Activated CD4-positive, CD25-positive, alpha-beta regulatory T cell treated with anti-CD3 and anti-CD28 coated beads, Interleukin-2, amount 50 U/mL, for 72 hours (primary cell): ENCODE measurements around the gene RAB11FIP4.

Source experiments
- DNase-seq: peaks from one replicate; pipeline ENCODE4 v3.0.0; 2021

Gene RAB11FIP4

GRCh38 chr17:31556969-31557645 is 165.6 kb downstream of the RAB11FIP4 start:
- DNase-seq, result no peak

GRCh38 chr17:31558748-31559583 is 167.5 kb downstream of the RAB11FIP4 start:
- DNase-seq, result peak; percentile 67

DNA sequence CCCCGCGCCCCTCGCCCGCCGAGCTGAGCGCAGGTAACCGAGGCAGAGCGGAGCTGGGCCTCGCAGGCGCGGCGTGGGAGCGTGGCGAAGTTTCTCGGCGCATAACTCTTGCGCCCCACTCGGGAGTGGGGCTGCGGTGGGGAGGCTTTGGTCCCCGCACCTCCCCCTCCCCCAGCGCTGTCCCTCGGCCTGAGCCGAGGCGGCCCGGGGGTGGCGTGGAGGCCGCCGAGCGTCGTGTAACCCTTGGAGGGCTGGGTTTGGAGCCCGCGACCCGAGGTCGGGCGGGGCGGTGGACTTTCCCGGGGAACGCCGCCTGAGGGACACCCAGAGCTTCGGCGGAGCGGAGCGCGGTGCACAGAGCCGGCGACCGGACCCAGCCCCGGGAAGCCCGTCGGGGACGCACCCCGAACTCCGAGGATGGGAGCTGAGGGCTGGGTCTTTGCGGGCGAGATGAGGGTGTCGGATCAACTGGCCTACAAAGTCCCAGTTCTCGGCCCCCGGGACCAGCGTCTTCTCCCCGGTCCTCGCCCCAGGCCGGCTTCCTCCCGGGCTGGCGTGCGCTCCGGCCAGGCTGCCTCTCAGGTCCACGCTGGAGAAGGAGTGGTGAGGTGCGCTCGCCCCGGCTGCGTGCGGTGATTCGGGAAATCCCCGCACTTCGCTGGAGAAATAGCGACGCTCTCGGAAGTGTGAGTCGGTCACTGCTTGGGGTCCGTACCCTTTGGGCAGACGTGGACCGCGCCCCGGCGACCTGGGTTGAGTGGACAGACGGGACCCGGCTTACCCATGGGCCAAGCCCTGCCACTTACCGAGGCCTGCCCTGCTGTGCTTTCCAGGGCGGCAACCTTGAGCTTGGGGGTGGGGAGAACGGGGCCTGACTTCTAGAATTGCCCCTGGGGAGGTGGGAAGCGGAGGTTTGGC is 168.4 kb downstream of the RAB11FIP4 start:
- DNase-seq, result no peak

DNA sequence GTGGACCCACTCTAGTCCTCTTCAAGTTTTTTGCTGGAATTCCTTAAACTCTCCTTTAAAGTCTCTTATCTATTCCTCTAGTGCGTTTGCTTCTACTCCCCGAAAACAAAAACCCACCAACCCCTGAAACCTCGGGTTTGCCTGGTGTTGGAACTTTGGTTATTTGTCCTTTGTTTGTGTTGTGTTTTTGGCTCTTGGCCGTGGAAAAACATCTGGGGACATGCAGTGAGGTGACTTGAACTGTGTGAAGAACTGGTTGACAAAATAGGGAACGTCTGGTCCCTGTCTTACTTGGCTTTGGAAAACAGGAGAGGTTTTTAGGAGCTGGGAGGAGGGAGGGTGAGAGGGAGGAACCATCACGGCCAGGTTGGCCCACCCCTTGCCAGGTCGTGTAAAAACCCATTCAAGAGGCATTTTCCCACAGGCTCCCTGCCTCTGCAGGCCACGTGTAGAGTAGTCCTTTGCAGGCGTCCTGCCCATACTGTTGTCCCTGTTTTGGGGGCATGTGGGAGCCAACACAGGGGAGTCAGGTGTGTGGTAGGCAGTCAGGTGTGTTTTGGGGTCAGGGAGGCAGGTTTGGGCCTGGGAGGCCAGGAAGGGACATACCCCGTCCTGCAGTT is 169.3 kb downstream of the RAB11FIP4 start:
- no peak for DNase-seq

DNA sequence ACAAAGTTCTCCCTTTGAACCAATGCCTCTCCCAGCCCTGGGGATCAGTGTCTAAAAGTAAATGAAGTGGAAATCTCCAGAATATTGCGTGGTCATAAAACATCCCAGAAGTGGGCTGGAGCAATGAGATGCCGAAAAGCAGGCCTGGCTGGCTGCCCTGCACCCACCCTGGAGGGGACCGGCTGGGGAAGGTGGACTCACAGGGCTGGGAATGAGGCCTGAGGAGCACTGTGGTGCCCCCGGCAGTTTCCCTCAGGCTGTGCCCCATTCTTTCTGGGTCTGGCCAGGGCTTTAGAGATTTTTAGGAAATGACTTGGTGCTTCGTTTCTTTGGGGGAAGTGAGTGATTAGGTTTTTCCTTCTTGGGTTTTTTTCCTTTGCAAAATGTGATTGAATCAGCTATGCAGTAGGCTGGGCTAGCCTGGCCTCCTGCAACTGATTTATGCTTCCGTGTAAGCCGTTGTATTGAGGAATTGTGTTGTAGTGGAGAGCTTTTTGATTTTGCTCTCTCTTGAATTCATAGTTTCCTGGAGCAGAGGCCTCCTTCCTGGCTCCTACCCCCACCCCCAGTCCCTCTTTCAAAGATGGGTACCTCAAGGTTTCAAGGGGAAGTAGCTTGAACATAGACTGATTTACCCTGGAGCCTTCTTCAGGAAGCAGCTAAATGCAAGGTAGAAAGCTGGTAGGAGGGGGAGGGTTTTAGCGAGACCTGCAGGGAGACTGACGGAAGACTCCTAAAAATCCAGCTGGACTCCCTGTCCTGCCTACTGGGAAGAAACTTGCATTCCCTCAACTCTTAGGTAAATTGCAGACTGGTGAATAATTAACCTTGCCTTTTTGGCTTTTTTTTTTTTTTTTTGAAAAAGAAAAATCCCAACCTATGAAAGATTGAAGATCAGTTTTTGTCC is 170.2 kb downstream of the RAB11FIP4 start:
- no peak for DNase-seq

GRCh38 chr17:31562376-31562840 is 170.9 kb downstream of the RAB11FIP4 start:
- DNase-seq, result no peak

DNA sequence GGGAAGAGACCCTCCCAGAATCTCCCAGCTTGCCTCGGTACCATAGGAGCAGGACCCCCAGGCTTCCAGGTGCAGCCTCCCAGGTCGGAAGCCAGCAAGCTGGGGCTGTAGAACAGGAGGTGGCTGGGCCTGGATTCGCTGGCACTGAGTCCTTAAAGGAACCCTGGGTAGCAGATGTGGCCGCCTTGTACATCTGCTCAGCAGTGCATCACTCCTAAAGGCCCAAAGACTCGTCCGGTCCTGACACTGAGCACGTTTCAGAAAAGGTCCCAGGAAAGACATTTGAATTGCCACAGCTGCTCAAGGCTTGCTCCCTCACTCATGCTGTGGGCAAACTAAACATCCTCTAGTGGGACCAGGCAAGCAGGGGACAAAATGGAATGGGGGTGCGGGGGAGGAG is 172.8 kb downstream of the RAB11FIP4 start:
- DNase-seq, result no peak

DNA sequence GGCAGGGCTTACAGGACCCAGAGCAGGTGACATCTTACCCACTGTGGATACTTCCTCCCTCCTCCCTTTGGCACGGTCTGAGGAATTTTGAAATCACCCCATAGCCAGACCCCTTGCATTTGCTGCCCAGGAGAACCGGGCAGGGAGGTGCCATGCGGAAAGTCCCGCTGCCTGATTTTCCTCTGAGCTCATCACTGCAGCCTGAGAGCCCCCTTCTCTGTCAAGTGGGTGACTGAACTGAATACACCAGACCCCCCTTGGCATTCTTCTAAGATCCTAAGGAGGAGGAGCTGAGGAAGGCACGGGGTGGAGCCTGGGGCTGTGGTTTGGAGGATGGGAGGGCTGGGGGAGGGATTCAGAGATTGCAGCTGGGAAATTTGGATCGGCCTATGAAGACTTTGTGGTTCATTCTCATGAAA is 173.4 kb downstream of the RAB11FIP4 start:
- no peak for DNase-seq

GRCh38 chr17:31565652-31566051 is 174.2 kb downstream of the RAB11FIP4 start:
- DNase-seq, result no peak

GRCh38 chr17:31566247-31566991 is 174.9 kb downstream of the RAB11FIP4 start:
- no peak for DNase-seq

- DNase-seq, result no peak
Measured at GRCh38 chr17:31566992-31567373, 175.5 kb downstream of the RAB11FIP4 start.

GRCh38 chr17:31568121-31568520 is 176.6 kb downstream of the RAB11FIP4 start:
- DNase-seq, result no peak

DNA sequence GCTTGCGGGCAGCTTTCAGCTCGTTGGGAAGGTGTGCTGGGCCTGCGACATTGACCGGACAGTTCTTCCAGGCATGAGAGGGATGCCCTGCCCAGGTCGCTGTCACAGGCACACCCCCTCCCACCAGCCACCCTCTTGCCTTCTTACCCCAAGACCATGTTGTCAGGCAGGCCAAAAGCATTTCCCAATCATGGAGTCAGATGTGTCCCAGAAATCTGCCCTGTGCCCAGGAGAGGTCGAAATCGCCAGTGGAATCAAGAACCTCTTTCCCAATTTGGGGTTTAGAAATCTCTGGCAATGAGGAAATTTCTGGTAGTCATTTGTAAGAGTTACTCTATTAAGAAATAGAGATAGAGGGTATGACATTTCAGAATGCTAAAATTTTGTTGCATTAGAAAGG is 177.1 kb downstream of the RAB11FIP4 start:
- DNase-seq, result no peak

- DNase-seq, result no peak
Measured at GRCh38 chr17:31570231-31570630, 178.8 kb downstream of the RAB11FIP4 start.

DNA sequence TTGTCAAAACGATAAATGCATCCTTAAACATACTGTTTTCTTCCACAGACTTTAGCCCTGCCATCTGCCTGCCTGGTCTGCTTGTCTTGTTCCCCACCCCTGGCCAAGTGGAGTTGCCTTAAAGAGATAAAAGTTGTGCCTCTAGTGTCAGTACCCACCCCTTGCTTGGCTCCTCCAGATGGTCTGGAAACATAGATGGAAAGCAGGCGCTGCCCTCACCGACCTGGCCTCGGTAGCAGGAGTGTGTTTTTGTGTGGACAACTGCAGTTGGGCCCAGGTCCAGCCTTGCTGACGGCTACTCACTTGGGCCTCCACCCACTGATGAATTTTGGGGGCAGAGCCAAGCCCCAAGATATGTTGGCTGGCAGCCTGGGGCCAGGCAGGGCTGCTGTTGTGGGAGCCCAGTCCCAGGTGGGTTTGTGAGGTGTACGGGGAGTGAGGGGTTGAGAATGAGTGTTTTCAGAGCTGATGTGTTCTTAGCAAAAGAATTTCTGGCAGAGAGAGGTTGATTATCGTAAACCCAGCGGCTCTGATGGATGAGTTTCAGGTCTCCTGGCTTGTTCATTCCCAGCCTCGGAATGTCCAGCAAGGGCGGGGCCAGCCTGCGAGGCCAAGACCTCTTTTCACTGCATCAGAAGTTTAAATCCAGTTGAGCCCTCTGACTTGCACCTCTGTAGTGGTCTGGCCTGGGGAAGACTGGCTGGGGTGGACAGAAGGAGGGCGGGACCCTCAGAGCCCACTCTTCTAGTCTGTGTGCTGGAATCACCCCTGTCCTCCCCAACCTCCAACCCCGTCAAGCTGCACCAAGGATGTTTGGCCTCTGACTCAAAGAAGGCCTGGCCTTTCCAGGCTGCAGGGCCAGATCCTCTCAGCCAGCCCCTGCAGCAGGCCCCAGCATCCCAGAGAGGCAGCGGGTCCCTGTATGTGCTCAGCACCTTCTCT is 179.7 kb downstream of the RAB11FIP4 start:
- DNase-seq, result no peak

- DNase-seq, result no peak
Measured at GRCh38 chr17:31572341-31572740, 180.9 kb downstream of the RAB11FIP4 start.

- DNase-seq, result no peak
Measured at GRCh38 chr17:31573047-31573446, 181.6 kb downstream of the RAB11FIP4 start.

GRCh38 chr17:31573861-31574260 is 182.4 kb downstream of the RAB11FIP4 start:
- no peak for DNase-seq

- DNase-seq, result no peak
Measured at GRCh38 chr17:31574458-31574857, 183.0 kb downstream of the RAB11FIP4 start.

DNA sequence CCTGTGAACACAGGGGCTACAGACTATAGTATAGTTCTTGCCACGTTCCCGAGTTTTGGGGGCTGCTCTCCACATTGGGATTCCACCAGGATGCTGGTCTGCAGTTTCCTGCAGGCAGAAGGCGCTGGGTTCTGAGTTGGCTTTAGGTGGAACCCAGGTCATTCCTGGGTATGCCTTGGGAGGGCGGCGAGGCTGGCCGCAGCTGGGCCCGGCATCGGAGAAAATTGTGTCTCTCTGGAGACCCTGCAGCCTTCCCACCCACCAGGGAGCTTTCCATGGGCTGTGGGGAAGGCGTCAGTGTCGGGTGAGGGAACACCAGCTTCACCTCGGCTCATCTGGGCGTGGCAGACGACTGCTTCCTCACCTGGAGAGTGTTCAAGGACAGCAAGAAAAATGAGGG is 183.6 kb downstream of the RAB11FIP4 start:
- no peak for DNase-seq
